B cell (primary cell): ENCODE measurements around the gene DNAH3. TPM values are rescaled to one million over a fixed set of nuclear protein-coding genes. Genes with fewer than 3 reads are reported as not detected.

Experiments used
- ATAC-seq: fragments of 200-7000 bp; cut with Tn5 transposase; one replicate; pipeline ENCODE4 v1.10.0; 2021; ENCODE audit warnings: low read depth, mild to moderate bottlenecking, moderate number of reproducible peaks, moderate library complexity
- CTCF ChIA-PET: fragments of 350-600 bp; sonication (Branson Sonifier 250); formaldehyde crosslinking; loops from one replicate; lab custom pipeline; 2021; ENCODE audit warnings: antibody characterized with exemption, inconsistent platforms; lab: Charles Lee
- POLR2A ChIA-PET: fragments of 350-600 bp; sonication (Branson Sonifier 250); formaldehyde crosslinking; loops from one replicate; lab custom pipeline; 2021; ENCODE audit warnings: antibody characterized with exemption; lab: Charles Lee
- DNase-seq: peaks from one replicate; pipeline ENCODE4 v3.0.0; 2013
- H2AFZ ChIP-seq: 2 replicates; pipeline ENCODE4 v1.6.1; 2012; ENCODE audit warnings: mild to moderate bottlenecking, low read depth, low read length; ENCODE audit not compliant: insufficient read depth, poor library complexity, severe bottlenecking
- H3K27ac ChIP-seq, 2 donors: 1 replicate in 1 of 2; 2 replicates in 1 of 2; pipeline ENCODE4 v1.5.1; 2012 to 2013; ENCODE audit warnings: low read length in 2 of 2, mild to moderate bottlenecking in 2 of 2, moderate library complexity in 1 of 2
- H3K27me3 ChIP-seq, 4 experiments: fragments of 200-600 bp in 1 of 4; sonication (generic) in 1 of 4; replicated peaks in 1 of 4; 1 replicate in 2 of 4; 2 replicates in 2 of 4; pipeline versions ENCODE4 v1.6.1 to v1.7.0; 2013 to 2016; ENCODE audit warnings: low read length in 3 of 4, mild to moderate bottlenecking in 2 of 4, mixed read lengths in 1 of 4, moderate library complexity in 1 of 4; ENCODE audit not compliant: insufficient read depth in 4 of 4, control insufficient read depth in 3 of 4; ENCODE audit errors: control extremely low read depth in 1 of 4
- H3K36me3 ChIP-seq, 2 experiments: replicated peaks in 1 of 2; 1 replicate in 1 of 2; 2 replicates in 1 of 2; pipeline versions ENCODE4 v1.6.1 to v1.7.1; 2013; ENCODE audit warnings: low read length in 1 of 2; ENCODE audit not compliant: insufficient read depth in 2 of 2, control insufficient read depth in 1 of 2; ENCODE audit errors: control extremely low read depth in 1 of 2, extremely low read depth in 1 of 2
- H3K4me1 ChIP-seq, 2 donors: fragments of 200-600 bp in 1 of 2; sonication (generic) in 1 of 2; 1 replicate in 1 of 2; 2 replicates in 1 of 2; pipeline versions ENCODE4 v1.5.1 to v1.6.1; 2013 to 2017; ENCODE audit warnings: low read length in 2 of 2; ENCODE audit not compliant: control insufficient read depth in 2 of 2, insufficient read depth in 2 of 2
- H3K4me2 ChIP-seq: replicated peaks from 2 replicates; pipeline ENCODE3; 2012; ENCODE audit warnings: mild to moderate bottlenecking, low read depth, low read length; ENCODE audit not compliant: poor library complexity, severe bottlenecking
- H3K4me3 ChIP-seq, 5 experiments: fragments of 200-600 bp in 1 of 5; sonication (generic) in 1 of 5; 1 replicate in 3 of 5; 2 replicates in 2 of 5; pipeline versions ENCODE4 v1.5.1 to v1.7.0; 2011 to 2016; ENCODE audit warnings: low read length in 4 of 5, mild to moderate bottlenecking in 4 of 5, low read depth in 2 of 5, control low read depth in 1 of 5, moderate library complexity in 1 of 5; ENCODE audit not compliant: insufficient read depth in 1 of 5; ENCODE audit errors: control extremely low read depth in 1 of 5, extremely low read depth in 1 of 5
- H3K79me2 ChIP-seq: fragments of 200-600 bp; sonication (generic); one replicate; pipeline ENCODE4 v1.6.0; 2016; ENCODE audit warnings: low read length; ENCODE audit not compliant: control insufficient read depth, insufficient read depth
- H3K9ac ChIP-seq: fragments of 200-600 bp; sonication (generic); 2 replicates; pipeline ENCODE4 v1.6.1; 2017; ENCODE audit warnings: mild to moderate bottlenecking, low read length, moderate library complexity
- H3K9me3 ChIP-seq, 3 donors: one replicate each; pipeline versions ENCODE4 v1.6.1 to v1.7.1; 2013; ENCODE audit warnings: low read length in 2 of 3; ENCODE audit not compliant: control insufficient read depth in 2 of 3, insufficient read depth in 1 of 3; ENCODE audit errors: control extremely low read depth in 1 of 3
- H4K20me1 ChIP-seq: 2 replicates; pipeline ENCODE4 v1.6.0; 2012; ENCODE audit warnings: mild to moderate bottlenecking, low read length; ENCODE audit not compliant: insufficient read depth, control insufficient read depth, poor library complexity, severe bottlenecking
- H3K27ac Mint-ChIP-seq: one replicate; pipeline ENCODE4 v1.8.0; 2021; ENCODE audit warnings: mixed read lengths
- H3K27me3 Mint-ChIP-seq: one replicate; pipeline ENCODE4 v1.8.0; 2021; ENCODE audit warnings: mixed read lengths
- H3K4me1 Mint-ChIP-seq: one replicate; pipeline ENCODE4 v1.8.0; 2021; ENCODE audit warnings: mixed read lengths
- H3K4me3 Mint-ChIP-seq: one replicate; pipeline ENCODE4 v1.8.0; 2021; ENCODE audit warnings: mixed read lengths
- H3K9me3 Mint-ChIP-seq: one replicate; pipeline ENCODE4 v1.8.0; 2022; ENCODE audit warnings: mixed read lengths; ENCODE audit not compliant: insufficient read depth
- CTCF ChIP-seq: fragments of 200-600 bp; IDR thresholded peaks from one replicate; pipeline ENCODE4 v1.8.0; 2022; ENCODE audit warnings: antibody characterized with exemption, mild to moderate bottlenecking
- EZH2 ChIP-seq: IDR thresholded peaks from 2 replicates; pipeline ENCODE4 v1.6.1; 2012; ENCODE audit warnings: borderline replicate concordance, low read depth, mild to moderate bottlenecking, moderate library complexity, low read length; ENCODE audit not compliant: insufficient read depth, poor library complexity, severe bottlenecking
- WGBS: methylation state at CpG from one replicate; pipeline ENCODE4 v1.1.5; 2013; ENCODE audit warnings: missing lambda C conversion rate; ENCODE audit not compliant: insufficient coverage; 5-methylcytosine and 5-hydroxymethylcytosine counted together
- intact Hi-C: fragments of 100-400 bp; cut with micrococcal nuclease; formaldehyde crosslinking; loops from one replicate; pipeline ENCODE4 v1.10.0; 2022
- polyA plus RNA-seq: library from polyadenylated mRNA; depleted of rRNA; stranded (reverse); fragments of >200 nt; gene quantifications from 2 replicates; pipeline ENCODE4 v1.2.3, GENCODE V29; 2012
- total RNA-seq, 2 donors: library from RNA; stranded (reverse); fragments of 120-200 nt in 1 of 2; gene quantifications; 1 replicate in 1 of 2; 2 replicates in 1 of 2; pipeline versions ENCODE4 v1.2.3 to v1.2.4, GENCODE V29; 2013 to 2022

DNAH3 gene
- total and polyA plus RNA-seq, 2 donors (not counting 1 experiment from before 2014, with no cell fraction given) = not detected

- Histone ChIP-seq H3K79me2 (peaks cover 28% of the 10 kb centered on the region), H4K20me1 (no peaks in the 10 kb centered on the region), H3K27ac (no peak overlapping the region), H3K4me1 (peaks cover 0 to 5% of the 10 kb centered on the region in 2 donors), H3K9me3 (no peaks in the 10 kb centered on the region), H2AFZ (no peak overlapping the region), H3K9ac (no peak overlapping the region), H3K4me2 (no peak overlapping the region), H3K4me3 (no peak overlapping the region), H3K27me3 (no peaks in the 10 kb centered on the region), H3K36me3 (peaks cover 3 to 13% of the 10 kb centered on the region in 2 experiments)
- ATAC-seq (no peak), DNase-seq (no peak)
- Mint-ChIP-seq H3K9me3 (no peaks in the 10 kb centered on the region), H3K27ac (no peak overlapping the region), H3K4me1 (peaks cover 15% of the 10 kb centered on the region), H3K27me3 (no peaks in the 10 kb centered on the region), H3K4me3 (no peak overlapping the region)
- WGBS = 52% methylated on average over 4 of the region's 4 CpGs
- TF ChIP-seq EZH2 (no peak), CTCF (no peak)
- POLR2A ChIA-PET = no interaction called here
- intact Hi-C loops = no loop called here
- CTCF ChIA-PET = no interaction called here
These were observed 233.7 kb downstream of the DNAH3 start for GRCh38 chr16:20916942-20917341.

GRCh38 chr16:20916289-20916688, 234.4 kb downstream of the DNAH3 start:
- Mint-ChIP-seq H3K4me1 (peaks cover 15% of the 10 kb centered on the region), H3K9me3 (no peaks in the 10 kb centered on the region), H3K27me3 (no peaks in the 10 kb centered on the region), H3K27ac (no peak overlapping the region), H3K4me3 (no peak overlapping the region)
- intact Hi-C loops = no loop called here
- Histone ChIP-seq H3K9ac (no peak overlapping the region), H2AFZ (no peak overlapping the region), H3K4me1 (peaks cover 0 to 5% of the 10 kb centered on the region in 2 donors), H3K79me2 (peaks cover 33% of the 10 kb centered on the region), H4K20me1 (no peaks in the 10 kb centered on the region), H3K4me2 (no peak overlapping the region), H3K4me3 (no peak overlapping the region), H3K9me3 (no peaks in the 10 kb centered on the region), H3K27ac (no peak overlapping the region), H3K27me3 (no peaks in the 10 kb centered on the region), H3K36me3 (peaks cover 3 to 13% of the 10 kb centered on the region in 2 experiments)
- no peak for ATAC-seq
- WGBS = 97% methylated on average over 10 of the region's 10 CpGs
- ChIA-PET CTCF (no interaction called here), POLR2A (no interaction called here)
- no peak for DNase-seq
- TF ChIP-seq EZH2 (no peak), CTCF (no peak)
